Gastroesophageal sphincter (tissue), 3 donors: Measurements from ENCODE around the gene SYNDIG1.

Experiments
- CTCF ChIP-seq, 4 experiments: fragments of 200-600 bp in 2 of 4; fragments of 450-650 bp in 2 of 4; sonication (generic) in 1 of 4; IDR thresholded peaks; one replicate each; pipeline ENCODE4 v1.5.1; 2017 to 2019; ENCODE audit warnings: antibody characterized with exemption in 4 of 4, mild to moderate bottlenecking in 2 of 4, moderate library complexity in 2 of 4
- EP300 ChIP-seq: sonication (generic); formaldehyde crosslinking; IDR thresholded peaks from one replicate; pipeline ENCODE4 v1.6.1; 2017; ENCODE audit warnings: antibody characterized with exemption, mild to moderate bottlenecking
- POLR2A ChIP-seq, 2 donors: fragments of 450-650 bp; IDR thresholded peaks; one replicate each; pipeline ENCODE4 v1.6.1; 2017; ENCODE audit warnings: antibody characterized with exemption in 2 of 2, mild to moderate bottlenecking in 2 of 2, moderate library complexity in 1 of 2

GRCh38 chr20:24423390-24424313, 45.8 kb upstream of the SYNDIG1 start:
- TF ChIP-seq POLR2A (IDR thresholded peaks at IDR 0.05) (no peak), CTCF (IDR thresholded peaks at IDR 0.05) (no peak), EP300 (no peak)
